ENCODE results near the gene CYP11A1. TPM values are rescaled to one million over a fixed set of nuclear protein-coding genes. Genes with fewer than 3 reads are reported as not detected.
A peak's percentile ranks its signal among the peaks of the same experiment; 100 is the strongest.

CYP11A1 gene
- total and polyA plus RNA-seq, 9 donors, result 19.9 to 1,902 (median 32.3) TPM

DNA sequence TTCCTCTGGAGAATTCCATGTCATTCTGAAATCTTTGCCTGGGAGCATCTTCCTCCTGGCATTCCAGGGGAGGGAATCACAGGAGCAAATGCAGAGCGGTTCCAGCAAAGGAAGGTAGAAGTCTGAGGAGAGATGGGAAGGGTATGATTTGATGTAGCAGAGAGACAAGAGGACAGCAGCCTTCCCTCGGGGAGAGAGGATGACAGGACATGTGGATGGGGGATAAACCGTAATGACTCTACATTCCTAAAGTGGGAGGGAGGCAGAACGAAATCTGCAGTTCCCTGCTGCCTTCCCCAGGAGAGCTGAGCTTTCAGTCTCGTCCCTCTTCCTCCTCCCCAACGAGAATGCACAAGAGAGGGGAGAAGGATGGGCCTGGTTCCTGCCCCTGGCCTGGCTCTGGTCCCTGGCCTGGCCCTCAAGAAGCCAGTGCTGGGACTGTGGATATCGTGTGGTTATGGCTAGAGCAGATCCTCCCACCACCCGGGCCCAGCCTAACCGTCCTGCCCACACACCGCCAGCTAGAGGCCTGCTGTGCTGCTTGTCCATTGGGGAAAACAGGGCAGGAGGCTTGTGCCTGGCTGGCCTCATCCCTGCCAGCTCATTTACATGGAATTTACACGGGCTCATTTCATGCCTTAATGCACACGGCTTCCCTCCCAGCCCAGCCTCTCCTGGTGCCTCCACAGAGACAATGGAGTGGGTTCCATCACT lies 39.7 kb upstream of the CYP11A1 start:
- no peaks in the 10 kb centered on the region for H3K27me3 ChIP-seq
- H3K9me3 ChIP-seq, result no peaks in the 10 kb centered on the region
- 9 to 21% (median 10%) methylated on average over 12 of the region's 12 CpGs for WGBS, 3 donors
- DNase-seq, result peak; percentile 59 to 80 (median 73)
- no peaks in the 10 kb centered on the region for H3K36me3 ChIP-seq
- intact Hi-C loops (cut with DNase I), result no loop called here
- TF ChIP-seq, protein P1, sequence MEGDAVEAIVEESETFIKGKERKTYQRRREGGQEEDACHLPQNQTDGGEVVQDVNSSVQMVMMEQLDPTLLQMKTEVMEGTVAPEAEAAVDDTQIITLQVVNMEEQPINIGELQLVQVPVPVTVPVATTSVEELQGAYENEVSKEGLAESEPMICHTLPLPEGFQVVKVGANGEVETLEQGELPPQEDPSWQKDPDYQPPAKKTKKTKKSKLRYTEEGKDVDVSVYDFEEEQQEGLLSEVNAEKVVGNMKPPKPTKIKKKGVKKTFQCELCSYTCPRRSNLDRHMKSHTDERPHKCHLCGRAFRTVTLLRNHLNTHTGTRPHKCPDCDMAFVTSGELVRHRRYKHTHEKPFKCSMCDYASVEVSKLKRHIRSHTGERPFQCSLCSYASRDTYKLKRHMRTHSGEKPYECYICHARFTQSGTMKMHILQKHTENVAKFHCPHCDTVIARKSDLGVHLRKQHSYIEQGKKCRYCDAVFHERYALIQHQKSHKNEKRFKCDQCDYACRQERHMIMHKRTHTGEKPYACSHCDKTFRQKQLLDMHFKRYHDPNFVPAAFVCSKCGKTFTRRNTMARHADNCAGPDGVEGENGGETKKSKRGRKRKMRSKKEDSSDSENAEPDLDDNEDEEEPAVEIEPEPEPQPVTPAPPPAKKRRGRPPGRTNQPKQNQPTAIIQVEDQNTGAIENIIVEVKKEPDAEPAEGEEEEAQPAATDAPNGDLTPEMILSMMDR (IDR thresholded peaks at IDR 0.05), result no peak
- TF ChIP-seq POLR2A (IDR thresholded peaks at IDR 0.05), result no peak
- H3K4me1 ChIP-seq (ENCODE audit: insufficient read depth), result peaks cover 31% of the 10 kb centered on the region
- peak overlapping the region in 1 of 2 donors; percentile 36 for H3K27ac ChIP-seq
- H3K4me3 ChIP-seq, result no peak overlapping the region

DNA sequence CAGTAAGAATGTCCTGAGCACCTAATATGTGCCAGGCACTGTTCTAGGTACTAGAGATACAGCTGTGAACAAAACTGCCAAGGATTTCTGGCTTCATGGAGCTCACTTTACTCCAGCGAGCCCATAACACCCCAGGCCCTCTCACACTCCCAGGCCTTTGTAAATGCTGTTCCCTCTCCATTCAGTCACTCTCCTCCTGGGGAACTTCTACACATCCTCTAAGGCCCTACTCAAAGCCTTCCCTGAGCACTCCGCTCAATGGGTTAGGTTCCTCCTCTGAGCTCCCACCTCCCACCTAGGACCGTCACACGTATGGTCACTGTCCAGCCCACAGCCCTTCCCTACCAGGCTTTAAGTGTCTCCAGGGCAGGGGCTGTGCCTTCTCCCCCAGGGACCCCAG lies 39.1 kb upstream of the CYP11A1 start:
- Histone ChIP-seq H3K27ac (peak overlapping the region in 1 of 2 donors; percentile 36), H3K4me3 (no peak overlapping the region), H3K36me3 (no peaks in the 10 kb centered on the region), H3K4me1 (ENCODE audit: insufficient read depth) (peaks cover 31% of the 10 kb centered on the region), H3K27me3 (no peaks in the 10 kb centered on the region), H3K9me3 (no peaks in the 10 kb centered on the region)
- DNase-seq, result no peak
- 68 to 83% (median 78%) methylated on average over 4 of the region's 4 CpGs for WGBS, 3 donors
- intact Hi-C loops (cut with DNase I), result no loop called here
- TF ChIP-seq EP300 (IDR thresholded peaks at IDR 0.05) (no peak), POLR2A (IDR thresholded peaks at IDR 0.05) (no peak)
- TF ChIP-seq, protein P1 (IDR thresholded peaks at IDR 0.05), result no peak

DNA sequence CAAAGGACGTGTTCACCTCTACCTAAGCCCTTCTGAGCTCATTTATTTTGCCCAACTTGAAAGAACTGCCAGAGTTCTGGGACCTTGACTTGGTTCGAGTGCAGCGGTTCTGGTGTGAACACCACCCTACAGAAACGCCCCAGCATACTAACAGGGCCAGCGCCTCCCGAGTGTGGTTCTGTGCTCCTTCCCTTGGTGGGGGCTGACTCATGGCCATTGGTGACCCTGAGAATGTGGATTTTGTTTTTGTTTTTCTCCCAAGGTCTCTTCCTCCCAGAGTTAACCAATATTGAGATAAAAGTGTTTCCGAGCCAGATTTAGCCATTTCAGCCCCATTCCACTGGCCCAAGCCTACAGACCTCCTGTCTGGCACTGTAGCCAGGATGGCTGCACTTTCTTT lies 38.4 kb upstream of the CYP11A1 start:
- Histone ChIP-seq H3K4me3 (no peak overlapping the region), H3K36me3 (no peaks in the 10 kb centered on the region), H3K27me3 (no peaks in the 10 kb centered on the region), H3K4me1 (ENCODE audit: insufficient read depth) (peaks cover 31% of the 10 kb centered on the region), H3K27ac (peak overlapping the region in 1 of 2 donors; percentile 36), H3K9me3 (no peaks in the 10 kb centered on the region)
- intact Hi-C loops (cut with DNase I), result no loop called here
- TF ChIP-seq EP300 (IDR thresholded peaks at IDR 0.05) (no peak), POLR2A (IDR thresholded peaks at IDR 0.05) (no peak)
- TF ChIP-seq, protein P1 (IDR thresholded peaks at IDR 0.05), result no peak
- 6 to 20% (median 10%) methylated on average over 7 of the region's 7 CpGs for WGBS, 3 donors
- peak; percentile 59 to 74 (median 71) for DNase-seq

DNA sequence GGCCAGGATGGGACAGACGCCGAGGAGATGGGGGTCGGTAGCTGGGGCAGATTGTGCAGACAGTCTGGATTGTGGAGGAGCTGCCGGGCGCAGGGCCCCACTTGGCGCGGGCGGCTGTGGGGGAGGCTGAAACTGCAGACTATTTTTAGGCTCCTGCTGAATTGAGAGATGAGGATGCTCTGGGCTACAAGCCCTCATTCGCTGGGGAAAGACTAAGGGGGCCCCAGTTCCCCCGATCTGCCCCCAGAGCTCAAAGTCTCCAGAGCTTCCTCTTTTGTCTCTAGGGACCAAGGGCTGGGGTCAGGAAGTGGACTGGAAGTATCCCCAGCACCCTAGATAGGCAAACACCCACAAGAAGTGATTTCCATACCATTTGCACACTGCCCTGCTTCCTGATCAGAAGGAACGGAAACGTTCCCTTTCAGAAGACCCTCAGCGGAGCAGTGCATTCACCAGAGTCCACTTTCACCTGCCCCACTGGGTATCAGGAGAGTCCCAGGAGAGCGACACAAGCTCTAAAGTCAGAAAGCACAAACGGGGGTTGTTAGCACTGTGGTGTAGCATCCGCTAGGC lies 36.6 kb upstream of the CYP11A1 start:
- Histone ChIP-seq H3K27me3 (no peaks in the 10 kb centered on the region), H3K9me3 (no peaks in the 10 kb centered on the region), H3K27ac (no peak overlapping the region), H3K4me3 (no peak overlapping the region), H3K4me1 (ENCODE audit: insufficient read depth) (peaks cover 31% of the 10 kb centered on the region), H3K36me3 (no peaks in the 10 kb centered on the region)
- TF ChIP-seq, protein P1 (IDR thresholded peaks at IDR 0.05), result no peak
- TF ChIP-seq EP300 (IDR thresholded peaks at IDR 0.05) (no peak), POLR2A (IDR thresholded peaks at IDR 0.05) (no peak)
- WGBS, 3 donors, result 26 to 34% (median 27%) methylated on average over 16 of the region's 16 CpGs
- intact Hi-C loops (cut with DNase I), result no loop called here
- DNase-seq, result peak; percentile 52 to 81 (median 66)
